Keratinocyte (primary cell): ENCODE measurements around the gene GALP.

Source experiments
- CTCF ChIP-seq, 3 experiments: IDR thresholded peaks in 1 of 3; conservative IDR thresholded peaks in 1 of 3; optimal IDR thresholded peaks in 1 of 3; 2 replicates in 2 of 3; 3 replicates in 1 of 3; pipeline versions ENCODE3 to v1.5.1; 2011; ENCODE audit warnings: low read length in 3 of 3, mild to moderate bottlenecking in 3 of 3, moderate library complexity in 2 of 3, control low read depth in 1 of 3, inconsistent platforms in 1 of 3; ENCODE audit not compliant: insufficient read depth in 2 of 3; ENCODE audit errors: extremely low read depth in 1 of 3
- EZH2 ChIP-seq: IDR thresholded peaks from one replicate; pipeline ENCODE4 v1.6.1; 2012; ENCODE audit warnings: inconsistent platforms, mild to moderate bottlenecking, low read length, moderate library complexity

DNA sequence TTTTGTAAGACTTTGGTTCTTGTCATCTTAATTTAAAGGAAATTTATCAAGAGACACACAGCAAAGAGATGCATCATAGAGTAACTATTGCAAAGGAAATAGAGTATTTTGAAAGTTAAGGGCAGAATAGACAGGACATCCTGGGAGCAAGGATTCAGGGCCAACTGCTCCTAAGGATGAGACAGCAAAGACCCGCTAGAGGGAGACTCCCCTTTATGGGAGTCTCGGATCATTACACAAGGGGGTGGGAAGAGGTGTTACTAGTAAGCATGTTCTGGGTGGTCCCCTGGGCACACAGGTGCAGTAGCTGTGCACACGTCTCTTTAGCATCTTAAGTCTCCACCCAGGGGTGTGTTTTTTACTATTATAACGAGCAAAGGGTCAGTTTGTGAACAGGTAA is 35.9 kb downstream of the GALP start:
- TF ChIP-seq CTCF (optimal IDR thresholded peaks at IDR 0.05 in 1 of 3, IDR thresholded peaks at IDR 0.05 in 1 of 3, conservative IDR thresholded peaks at IDR 0.05 in 1 of 3; ENCODE audit: extremely low read depth in 1 of 3, insufficient read depth in 2 of 3, low read length in 3 of 3) (no peak), EZH2 (no peak)
